ENCODE results near the gene SLMAP. TPM values are rescaled to one million over a fixed set of nuclear protein-coding genes. Genes with fewer than 3 reads are reported as not detected.
"Not testable (repeated sequence)": the region's sequence is repeated elsewhere in the genome, so short reads cannot be mapped to it uniquely, and the experiment has no call there.

SLMAP gene
- total RNA-seq, 2 donors from 2014 or later = 355 to 403 TPM

DNA sequence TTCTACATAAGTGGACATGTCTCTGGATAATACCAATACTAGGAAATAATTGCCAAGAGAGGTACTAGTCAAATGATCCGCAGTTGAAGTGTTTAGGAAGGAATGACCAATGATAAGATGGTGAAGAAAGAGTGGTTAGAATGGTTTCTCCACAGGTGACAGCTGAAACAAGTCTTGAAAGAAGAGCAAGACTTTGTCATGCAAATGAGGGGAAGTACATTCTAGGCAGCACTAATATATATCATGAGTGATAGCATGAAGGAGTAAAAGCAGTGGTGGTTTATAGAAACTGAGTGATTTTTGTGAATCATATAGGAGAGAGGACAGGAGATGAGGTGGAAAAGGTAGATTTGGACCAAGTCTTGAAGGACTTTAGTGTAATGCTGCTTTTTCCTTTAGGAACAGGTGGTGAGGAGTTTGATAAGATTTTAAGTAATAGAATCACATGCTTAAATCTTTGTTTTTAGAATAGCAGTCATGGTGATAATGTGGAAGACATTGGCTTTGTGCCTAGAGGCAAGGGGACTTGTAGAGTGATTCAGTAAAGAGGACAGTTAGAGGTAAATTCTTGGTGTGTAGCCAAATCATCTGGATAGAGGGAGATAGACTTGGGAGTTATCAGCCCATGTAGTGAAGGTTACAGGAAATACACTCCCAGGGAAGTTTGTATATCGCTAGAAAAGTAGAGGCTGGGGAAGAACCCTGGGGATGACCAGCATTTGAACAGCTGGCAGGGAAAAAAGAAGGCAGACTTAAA lies 31.9 kb downstream of the SLMAP start:
- DNase-seq (ENCODE audit: low spot score) = no peak
- intact Hi-C loops (cut with DNase I) = no loop called here

DNA sequence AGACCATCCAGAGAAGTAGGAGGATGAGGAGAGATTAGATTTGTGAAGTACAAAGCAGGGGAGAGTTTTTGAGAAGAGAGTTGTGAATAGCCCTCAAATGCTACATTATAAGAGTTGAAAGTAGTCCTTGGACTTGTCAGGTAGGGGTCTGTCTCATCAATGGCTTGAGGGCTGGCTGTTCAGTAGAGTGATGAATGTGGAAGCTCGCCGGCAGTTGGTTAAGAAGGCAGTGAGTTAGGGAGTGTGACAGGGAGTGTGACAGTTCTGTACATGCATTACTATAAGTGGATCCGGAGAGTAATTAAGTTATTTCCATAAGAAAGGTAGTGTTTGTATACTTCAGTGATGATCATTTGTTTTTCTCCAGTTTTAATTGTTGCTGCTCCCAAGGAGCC lies 32.5 kb downstream of the SLMAP start:
- intact Hi-C loops (cut with DNase I) = no loop called here
- no peak for DNase-seq (ENCODE audit: low spot score)

DNA sequence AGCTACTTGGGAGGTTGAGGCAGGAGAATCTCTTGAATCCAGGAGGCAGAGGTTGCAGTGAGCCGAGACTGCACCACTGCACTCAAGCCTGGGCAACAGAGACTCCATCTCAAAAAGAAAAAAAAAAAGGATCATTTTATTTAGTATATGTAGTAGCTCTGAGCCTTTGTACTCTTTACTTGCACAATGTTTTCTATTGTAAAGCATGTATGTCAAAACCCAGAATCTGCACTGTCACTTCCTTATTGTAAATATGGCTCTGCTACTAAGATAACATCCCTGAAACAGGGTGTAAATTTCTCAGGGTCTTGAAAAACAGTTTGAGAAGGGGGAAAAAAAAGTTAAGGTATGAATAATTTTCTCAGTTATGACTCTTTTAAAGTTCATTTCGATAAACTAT lies 35.1 kb downstream of the SLMAP start:
- intact Hi-C loops (cut with DNase I) = no loop called here
- no peak for DNase-seq (ENCODE audit: low spot score)

GRCh38 chr3:57792198-57792597 lies 36.1 kb downstream of the SLMAP start:
- intact Hi-C loops (cut with DNase I) = no loop called here
- no peak for DNase-seq (ENCODE audit: low spot score)

- no peak for DNase-seq (ENCODE audit: low spot score)
- intact Hi-C loops (cut with DNase I) = no loop called here
These were observed 37.7 kb downstream of the SLMAP start for GRCh38 chr3:57793737-57794187.

DNA sequence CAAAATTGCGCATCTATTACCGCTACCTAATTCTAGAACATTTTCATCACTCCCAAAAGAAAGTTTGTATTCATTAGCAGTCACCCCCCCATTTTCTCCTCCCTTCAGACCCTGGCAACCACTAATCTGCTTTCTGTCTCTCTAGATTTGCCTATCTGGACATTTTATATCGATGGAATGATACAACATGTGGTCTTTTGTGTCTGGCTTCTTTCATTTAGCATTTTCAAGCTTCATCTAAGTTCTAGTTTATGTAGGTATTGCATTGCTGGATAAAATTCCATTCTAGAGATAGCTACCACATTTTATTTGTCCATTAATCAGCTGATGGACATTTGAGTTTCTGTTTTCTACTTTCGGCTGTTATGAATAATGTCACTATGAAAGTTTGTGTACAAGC lies 38.4 kb downstream of the SLMAP start:
- DNase-seq (ENCODE audit: low spot score) = no peak
- intact Hi-C loops (cut with DNase I) = no loop called here

DNA sequence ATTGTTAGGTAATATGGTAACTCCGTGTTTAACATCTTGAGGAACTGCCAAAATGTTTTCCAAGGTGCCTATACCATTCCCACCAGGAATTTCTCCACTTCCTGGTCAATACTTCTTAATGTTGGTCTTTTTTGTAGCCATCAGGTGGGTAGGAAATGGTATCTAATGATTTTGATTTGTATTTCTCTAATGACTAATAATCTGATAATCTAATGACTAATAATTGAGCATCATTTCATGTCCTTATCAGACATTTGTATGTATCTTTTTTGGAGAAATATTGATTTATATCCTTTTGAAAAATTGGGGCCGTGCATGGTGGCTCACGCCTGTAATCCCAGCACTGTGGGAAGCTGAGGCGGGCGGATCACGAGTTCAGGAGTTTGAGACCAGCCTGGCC lies 38.8 kb downstream of the SLMAP start:
- intact Hi-C loops (cut with DNase I) = no loop called here
- no peak for DNase-seq (ENCODE audit: low spot score)

DNA sequence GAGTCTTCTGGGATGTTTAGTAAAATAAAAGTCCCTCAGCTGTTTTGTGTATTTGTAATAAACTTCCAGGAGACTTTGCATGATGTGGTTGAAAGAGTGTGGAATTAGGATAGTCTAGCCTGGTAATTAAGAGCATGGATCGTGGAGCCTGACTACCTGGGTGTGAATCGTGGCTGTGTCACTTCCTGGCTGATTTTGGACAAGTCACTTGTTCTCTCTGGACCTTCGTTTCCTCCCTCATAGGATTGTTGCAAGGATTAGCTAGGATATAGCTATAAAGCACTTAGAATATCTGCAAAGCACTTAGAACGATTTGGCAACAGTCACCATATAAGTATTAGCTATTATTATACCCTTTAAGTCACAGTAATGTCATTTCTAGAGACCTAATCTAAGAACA lies 40.2 kb downstream of the SLMAP start:
- no peak for DNase-seq (ENCODE audit: low spot score)
- intact Hi-C loops (cut with DNase I) = no loop called here

DNA sequence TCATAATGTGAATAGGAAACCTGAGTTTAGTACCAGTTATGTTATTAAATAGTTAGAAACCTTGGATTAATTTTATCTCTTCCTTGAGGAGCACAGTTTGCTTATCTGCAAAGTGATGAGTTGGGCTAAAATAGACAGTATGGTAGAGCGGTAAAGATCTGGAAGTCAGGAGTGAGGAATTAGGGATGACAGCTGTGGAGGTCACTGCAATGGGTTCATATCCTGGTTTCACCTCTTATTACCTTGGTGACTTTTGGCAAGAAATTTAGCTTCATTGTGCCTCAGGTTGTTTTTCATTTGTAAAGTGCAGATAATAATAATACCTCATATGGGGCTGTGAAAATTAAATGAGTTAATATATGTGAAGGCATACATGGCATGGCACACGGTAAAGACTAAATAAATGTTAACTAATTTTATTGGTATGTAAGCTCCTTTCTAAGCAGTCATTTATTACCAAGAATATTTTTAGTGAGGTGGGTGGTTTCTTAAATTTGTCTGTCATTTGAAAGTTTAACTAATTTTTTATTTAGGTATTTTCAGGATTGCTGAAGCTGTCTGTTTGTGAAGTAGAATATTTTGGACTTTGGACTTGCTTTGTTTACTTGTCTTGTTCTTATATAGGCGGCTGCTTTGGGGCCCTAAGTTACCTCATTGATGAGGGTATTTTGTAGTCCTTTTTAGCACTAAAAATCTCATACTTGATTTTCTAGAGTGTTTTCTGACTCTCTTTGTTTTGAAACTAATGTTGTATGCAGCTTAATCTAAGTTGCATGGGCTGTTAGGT lies 41.8 kb downstream of the SLMAP start:
- intact Hi-C loops (cut with DNase I) = no loop called here
- no peak for DNase-seq (ENCODE audit: low spot score)

DNA sequence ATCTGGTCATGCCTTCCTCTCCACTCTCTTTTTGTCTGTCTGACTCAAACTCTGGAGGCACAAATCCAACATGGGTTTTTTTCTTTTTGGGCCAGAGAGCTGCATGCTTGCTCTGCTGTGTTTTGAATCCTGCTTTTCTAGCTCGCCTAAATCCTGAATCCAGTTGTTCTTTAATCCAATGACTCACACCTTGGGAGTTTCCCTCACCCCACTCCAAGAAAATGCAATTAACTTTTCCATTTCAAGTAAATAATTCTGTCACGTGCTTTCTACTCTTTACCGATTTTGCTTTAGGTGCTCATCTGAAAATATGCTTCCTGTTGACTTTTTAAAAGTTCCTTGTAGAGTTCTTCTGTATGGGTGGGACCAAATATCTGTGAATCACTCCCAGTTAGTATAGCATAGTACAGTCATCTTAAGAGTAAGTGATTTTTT lies 47.6 kb downstream of the SLMAP start:
- intact Hi-C loops (cut with DNase I) = no loop called here
- no peak for DNase-seq (ENCODE audit: low spot score)

DNA sequence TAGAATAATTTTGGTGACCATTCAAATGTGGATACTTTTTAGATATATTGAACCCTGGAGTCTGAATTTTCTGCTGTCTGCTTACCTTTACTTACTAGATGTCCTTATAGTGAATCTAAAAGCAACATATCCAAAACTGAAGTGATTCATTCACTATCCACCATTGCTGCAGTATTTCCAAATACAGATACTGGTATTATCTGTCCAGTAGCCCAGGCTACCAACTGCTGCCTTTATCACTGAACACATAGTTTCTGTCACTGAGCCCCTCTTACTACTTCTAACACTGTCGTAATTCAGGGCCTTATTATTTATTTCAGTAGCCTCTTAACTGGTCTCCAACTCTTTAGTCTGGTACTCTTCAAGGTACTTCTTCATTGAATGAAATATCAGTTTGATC lies 49.2 kb downstream of the SLMAP start:
- no peak for DNase-seq (ENCODE audit: low spot score)
- intact Hi-C loops (cut with DNase I) = no loop called here

GRCh38 chr3:57805674-57806073 lies 49.6 kb downstream of the SLMAP start:
- intact Hi-C loops (cut with DNase I) = no loop called here
- no peak for DNase-seq (ENCODE audit: low spot score)

GRCh38 chr3:57806195-57806594 lies 50.1 kb downstream of the SLMAP start:
- intact Hi-C loops (cut with DNase I); DNase-seq (ENCODE audit: low spot score): not testable (repeated sequence)

DNA sequence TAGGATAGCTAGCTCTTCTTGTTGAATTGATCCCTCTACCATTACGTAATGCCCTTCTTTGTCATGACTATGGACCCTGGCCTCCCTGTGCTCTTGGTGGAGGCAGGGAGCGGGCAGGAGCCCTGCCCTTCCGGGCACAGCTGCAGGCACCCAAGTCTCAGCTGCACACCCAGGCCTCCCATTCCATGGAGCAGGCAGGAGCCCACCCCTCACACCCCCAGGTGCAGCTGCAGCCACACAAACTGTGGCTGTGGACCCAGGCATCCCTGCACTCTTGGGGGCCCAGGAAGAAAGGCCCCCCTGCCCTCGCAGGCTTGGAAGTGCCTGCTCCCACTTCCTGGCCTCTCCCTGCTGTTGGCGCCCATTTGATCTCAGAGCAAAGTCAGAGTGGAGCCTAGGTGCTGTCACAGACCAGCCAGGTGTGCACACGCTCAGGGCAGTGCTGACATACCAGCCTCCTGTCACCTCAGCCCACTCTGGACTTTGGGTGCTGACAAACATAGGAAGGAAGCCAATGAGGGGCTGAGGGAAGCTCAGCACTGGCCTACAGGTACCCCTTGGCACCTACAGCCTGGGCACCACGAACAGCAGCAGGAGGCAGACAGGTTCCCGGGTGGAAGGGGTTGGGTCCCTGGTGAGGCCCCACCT lies 53.0 kb downstream of the SLMAP start:
- intact Hi-C loops (cut with DNase I) = no loop called here
- no peak for DNase-seq (ENCODE audit: low spot score)

GRCh38 chr3:57809609-57809968 lies 53.5 kb downstream of the SLMAP start:
- no peak for DNase-seq (ENCODE audit: low spot score)
- intact Hi-C loops (cut with DNase I) = no loop called here

GRCh38 chr3:57810048-57810447 lies 53.9 kb downstream of the SLMAP start:
- no peak for DNase-seq (ENCODE audit: low spot score)
- intact Hi-C loops (cut with DNase I) = no loop called here

DNA sequence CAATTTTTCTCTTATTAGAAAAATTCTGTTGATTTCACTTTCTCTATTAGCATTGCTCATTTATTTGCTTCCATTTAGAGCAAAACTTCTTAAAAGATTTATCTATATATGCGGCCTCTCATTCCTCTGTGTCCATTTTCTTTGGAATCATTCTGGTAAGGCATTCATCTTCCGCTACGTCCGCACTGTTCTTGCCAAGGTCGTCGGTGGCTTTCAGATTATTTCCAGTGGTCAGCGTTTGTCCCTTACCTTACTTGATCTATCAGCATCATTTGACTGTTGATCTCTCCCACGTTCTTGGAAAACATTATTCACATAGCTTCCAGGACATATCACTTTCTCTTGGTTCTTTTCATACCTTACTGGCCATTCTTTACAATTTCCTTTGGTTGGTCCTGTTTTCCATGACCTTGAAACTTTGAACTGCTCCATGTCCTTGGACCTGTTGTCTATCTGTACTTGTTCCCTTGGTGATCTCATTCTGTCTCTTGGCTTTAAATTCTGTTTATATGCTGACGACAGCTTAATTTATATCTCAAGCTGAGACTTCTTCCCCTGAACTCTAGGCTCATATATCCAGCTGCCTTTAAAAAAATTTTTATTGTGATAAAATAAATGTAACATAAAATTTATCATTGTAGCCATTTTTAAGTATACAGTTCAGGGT lies 54.5 kb downstream of the SLMAP start:
- DNase-seq (ENCODE audit: low spot score) = no peak
- intact Hi-C loops (cut with DNase I) = no loop called here

GRCh38 chr3:57815036-57815435 lies 58.9 kb downstream of the SLMAP start:
- intact Hi-C loops (cut with DNase I) = no loop called here
- DNase-seq (ENCODE audit: low spot score) = no peak

GRCh38 chr3:57816471-57817095 lies 60.5 kb downstream of the SLMAP start:
- intact Hi-C loops (cut with DNase I) = no loop called here
- no peak for DNase-seq (ENCODE audit: low spot score)
